ENCODE measurements around the gene ZNF428.

DNA sequence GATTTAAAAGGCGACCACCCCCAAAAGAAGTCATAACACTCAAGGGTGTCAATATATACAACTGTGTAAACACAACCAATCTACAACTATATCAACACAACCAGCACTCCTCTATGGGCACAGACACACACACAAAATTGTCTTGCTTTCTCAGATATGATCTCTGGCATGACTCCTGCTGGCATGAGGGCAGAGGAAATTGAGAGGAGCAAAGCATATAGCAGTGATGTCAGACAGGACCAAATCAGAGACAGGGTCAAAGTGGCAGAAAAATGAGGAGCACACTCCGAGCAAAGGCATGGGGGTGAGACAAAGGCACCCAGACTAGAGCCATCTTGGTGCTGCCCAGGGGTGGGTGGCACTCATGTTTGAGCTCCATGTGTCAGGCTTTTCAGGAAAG, 33.1 kb downstream of the ZNF428 start:
- no peak for TF ChIP-seq EP300 (IDR thresholded peaks at IDR 0.05)
- no peak for TF ChIP-seq POLR2A (IDR thresholded peaks at IDR 0.05)

Data from tibial nerve (tissue), 3 donors.